Activated naive CD8-positive, alpha-beta T cell treated with anti-CD3 and anti-CD28 coated beads, Interleukin-2, amount 10 ng/mL, durations not matched to agents 7 days and 5 days (primary cell): ENCODE data around the gene OR10A3. TPM values are rescaled to one million over a fixed set of nuclear protein-coding genes. Genes with fewer than 3 reads are reported as not detected.
"Not testable (repeated sequence)": the region's sequence is repeated elsewhere in the genome, so short reads cannot be mapped to it uniquely, and the experiment has no call there.

Experiments used
- ATAC-seq: fragments of 150-1000 bp; cut with Tn5 transposase; one replicate; pipeline ENCODE4 v1.10.0; 2021; ENCODE audit warnings: low read depth, moderate library complexity
- POLR2A ChIA-PET: fragments of 350-600 bp; sonication (Branson Sonifier 250); formaldehyde crosslinking; loops from one replicate; lab custom pipeline; 2021; ENCODE audit warnings: antibody characterized with exemption; lab: Charles Lee
- DNase-seq: peaks from one replicate; pipeline ENCODE4 v3.0.0; 2021
- H3K27ac Mint-ChIP-seq: one replicate; pipeline ENCODE4 v1.8.0; 2022; ENCODE audit warnings: mild to moderate bottlenecking, mixed read lengths
- H3K27me3 Mint-ChIP-seq: one replicate; pipeline ENCODE4 v1.8.0; 2022; ENCODE audit warnings: mild to moderate bottlenecking, moderate library complexity, mixed read lengths
- H3K36me3 Mint-ChIP-seq: one replicate; pipeline ENCODE4 v1.8.0; 2021; ENCODE audit warnings: mild to moderate bottlenecking, mixed read lengths
- H3K4me1 Mint-ChIP-seq: one replicate; pipeline ENCODE4 v1.8.0; 2021; ENCODE audit warnings: mixed read lengths
- H3K4me3 Mint-ChIP-seq: one replicate; pipeline ENCODE4 v1.8.0; 2022; ENCODE audit warnings: mild to moderate bottlenecking, moderate library complexity, mixed read lengths
- H3K9me3 Mint-ChIP-seq: one replicate; pipeline ENCODE4 v1.8.0; 2021; ENCODE audit warnings: mixed read lengths
- total RNA-seq, 2 experiments: library from RNA; stranded (reverse); gene quantifications; one replicate each; pipeline ENCODE4 v1.2.3, GENCODE V29; 2021

Gene OR10A3, protein sequence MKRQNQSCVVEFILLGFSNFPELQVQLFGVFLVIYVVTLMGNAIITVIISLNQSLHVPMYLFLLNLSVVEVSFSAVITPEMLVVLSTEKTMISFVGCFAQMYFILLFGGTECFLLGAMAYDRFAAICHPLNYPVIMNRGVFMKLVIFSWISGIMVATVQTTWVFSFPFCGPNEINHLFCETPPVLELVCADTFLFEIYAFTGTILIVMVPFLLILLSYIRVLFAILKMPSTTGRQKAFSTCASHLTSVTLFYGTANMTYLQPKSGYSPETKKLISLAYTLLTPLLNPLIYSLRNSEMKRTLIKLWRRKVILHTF
- not detected for total RNA-seq

- peaks cover 6% of the 10 kb centered on the region for H3K27me3 Mint-ChIP-seq
- POLR2A ChIA-PET, result no interaction called here
- no peak within 1 kb of the TSS for H3K27ac Mint-ChIP-seq
- DNase-seq (no peak), ATAC-seq (no peak)
- H3K4me1 Mint-ChIP-seq, result no peaks in the 10 kb centered on the region
- H3K36me3 Mint-ChIP-seq, result no peaks in the 10 kb centered on the region
- peaks cover 4% of the 10 kb centered on the region for H3K9me3 Mint-ChIP-seq
- H3K4me3 Mint-ChIP-seq, result no peak within 1 kb of the TSS
Measured at GRCh38 chr11:7941608-7942007, at the start of gene OR10A3. Gene OR10A3 (minus strand): TSS chr11:7941708. CDS start chr11:7939520, 2,188 bp downstream.

GRCh38 chr11:7987560-7987883, 46.0 kb upstream of the OR10A3 start:
- not testable (repeated sequence) for ATAC-seq, H3K9me3 Mint-ChIP-seq, H3K27me3 Mint-ChIP-seq, H3K36me3 Mint-ChIP-seq, DNase-seq
- POLR2A ChIA-PET, result interaction anchor here (0.8 to 1.6 kb wide), 6 partner anchors 10 to 695 kb away, joined by 3 to 6 read pairs (median 4); partner anchors contain the start of genes RPL27A and TRIM66
- Mint-ChIP-seq H3K4me3 (peak overlapping the region; percentile 93), H3K27ac (peak overlapping the region; percentile 95), H3K4me1 (peaks cover 30% of the 10 kb centered on the region)

GRCh38 chr11:7986768-7987559, 45.5 kb upstream of the OR10A3 start, which contains the start of gene EIF3F:
Gene EIF3F (plus strand): TSS chr11:7987337. CDS start chr11:7987353, 16 bp downstream.
- no peaks in the 10 kb centered on the region for H3K9me3 Mint-ChIP-seq
- ATAC-seq, result peak; percentile 99
- H3K27me3 Mint-ChIP-seq, result no peaks in the 10 kb centered on the region

GRCh38 chr11:7983832-7984590, 42.5 kb upstream of the OR10A3 start:
- no peaks in the 10 kb centered on the region for H3K9me3 Mint-ChIP-seq
- H3K4me1 Mint-ChIP-seq, result peaks cover 19% of the 10 kb centered on the region
- POLR2A ChIA-PET, result no interaction called here
- DNase-seq (no peak), ATAC-seq (no peak)
- no peak overlapping the region for H3K27ac Mint-ChIP-seq
- no peak overlapping the region for H3K4me3 Mint-ChIP-seq
- no peaks in the 10 kb centered on the region for H3K27me3 Mint-ChIP-seq
- H3K36me3 Mint-ChIP-seq, result peaks cover 2% of the 10 kb centered on the region

More at GRCh38 chr11:7986768-7987559, 45.5 kb upstream of the OR10A3 start, which contains the start of gene EIF3F:
- DNase-seq, result peak; percentile 77
- Mint-ChIP-seq H3K4me1 (peaks cover 30% of the 10 kb centered on the region), H3K36me3 (peaks cover 6% of the 10 kb centered on the region), H3K4me3 (peak within 1 kb of the TSS; percentile 93), H3K27ac (peak within 1 kb of the TSS; percentile 95)
- POLR2A ChIA-PET, result interaction anchor here (0.8 to 1.6 kb wide), 6 partner anchors 9 to 695 kb away, joined by 3 to 6 read pairs (median 4); partner anchors contain the start of genes RPL27A and TRIM66

GRCh38 chr11:7982582-7983119, 41.1 kb upstream of the OR10A3 start:
- no peak overlapping the region for H3K4me3 Mint-ChIP-seq
- POLR2A ChIA-PET, result no interaction called here
- no peak overlapping the region for H3K27ac Mint-ChIP-seq
- H3K9me3 Mint-ChIP-seq, result no peaks in the 10 kb centered on the region
- DNase-seq (no peak), ATAC-seq (no peak)
- peaks cover 10% of the 10 kb centered on the region for H3K4me1 Mint-ChIP-seq
- H3K36me3 Mint-ChIP-seq, result no peaks in the 10 kb centered on the region
- H3K27me3 Mint-ChIP-seq, result no peaks in the 10 kb centered on the region

DNA sequence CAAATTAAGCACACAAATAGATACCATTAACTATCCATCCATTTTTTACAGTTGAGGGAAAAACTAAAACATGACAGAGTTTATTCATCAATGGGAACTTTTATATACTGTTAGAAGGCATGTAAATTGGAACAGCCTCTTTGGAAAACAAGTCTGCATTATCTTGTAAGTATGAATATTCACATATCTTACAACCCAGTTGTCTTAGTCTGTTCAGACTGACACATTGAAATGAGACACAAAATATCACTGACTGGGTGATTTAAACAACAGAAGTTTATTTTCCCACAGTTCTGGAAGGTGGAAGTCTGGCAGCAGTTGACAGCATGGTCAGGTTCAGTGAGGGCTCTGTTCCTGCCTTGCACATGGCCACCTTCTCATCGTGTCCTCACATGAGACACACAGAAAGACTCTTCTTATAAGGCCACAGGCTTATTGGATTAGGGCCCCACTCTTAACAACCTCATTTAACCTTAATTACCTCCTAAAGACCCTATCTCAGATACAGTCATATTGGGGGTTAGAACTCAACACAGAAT, 40.2 kb upstream of the OR10A3 start:
- DNase-seq (no peak), ATAC-seq (no peak)
- no peaks in the 10 kb centered on the region for H3K36me3 Mint-ChIP-seq

GRCh38 chr11:7977232-7977917, 35.9 kb upstream of the OR10A3 start:
- Mint-ChIP-seq H3K36me3 (no peaks in the 10 kb centered on the region), H3K4me3 (peak overlapping the region; percentile 51), H3K9me3 (no peaks in the 10 kb centered on the region), H3K27ac (no peak overlapping the region), H3K4me1 (peaks cover 1% of the 10 kb centered on the region), H3K27me3 (no peaks in the 10 kb centered on the region)
- POLR2A ChIA-PET, result interaction anchor here (2.2 kb wide), 1 partner anchor 10 kb away, joined by 6 read pairs; the partner anchor contains the start of gene EIF3F
- DNase-seq (no peak), ATAC-seq (no peak)

More for the DNA sequence above, 40.2 kb upstream of the OR10A3 start:
- Mint-ChIP-seq H3K9me3 (no peaks in the 10 kb centered on the region), H3K4me3 (no peak overlapping the region), H3K27me3 (no peaks in the 10 kb centered on the region), H3K4me1 (peaks cover 7% of the 10 kb centered on the region), H3K27ac (no peak overlapping the region)
- POLR2A ChIA-PET, result no interaction called here

DNA sequence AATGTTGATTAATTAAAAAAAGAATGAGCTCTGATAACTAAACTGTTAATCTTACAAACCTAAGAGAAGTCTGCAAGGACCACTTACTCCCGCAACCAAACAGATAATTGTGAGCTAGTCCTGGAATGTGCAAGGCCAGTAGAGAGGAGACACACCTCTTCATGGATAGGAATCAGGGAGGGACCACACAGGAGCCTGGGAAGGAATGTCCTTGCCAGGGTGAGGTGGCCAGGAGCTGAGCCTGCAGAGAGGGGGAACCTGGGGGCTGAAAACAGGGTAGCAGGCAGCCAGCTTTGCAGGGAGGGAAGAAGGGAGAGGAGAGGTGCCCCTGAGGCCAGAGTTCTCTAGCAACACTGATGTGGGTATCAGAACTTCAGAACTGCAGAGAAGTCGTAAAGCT, 33.2 kb upstream of the OR10A3 start:
- POLR2A ChIA-PET, result no interaction called here
- DNase-seq (no peak), ATAC-seq (no peak)
- Mint-ChIP-seq H3K27ac (no peak overlapping the region), H3K36me3 (no peaks in the 10 kb centered on the region), H3K4me3 (no peak overlapping the region), H3K4me1 (no peaks in the 10 kb centered on the region), H3K9me3 (no peaks in the 10 kb centered on the region), H3K27me3 (peaks cover 3% of the 10 kb centered on the region)

GRCh38 chr11:7973011-7973410, 31.5 kb upstream of the OR10A3 start:
- Mint-ChIP-seq H3K9me3 (no peaks in the 10 kb centered on the region), H3K27ac (no peak overlapping the region), H3K4me1 (no peaks in the 10 kb centered on the region), H3K4me3 (no peak overlapping the region), H3K36me3 (no peaks in the 10 kb centered on the region), H3K27me3 (peaks cover 7% of the 10 kb centered on the region)
- POLR2A ChIA-PET, result no interaction called here
- ATAC-seq (no peak), DNase-seq (no peak)

DNA sequence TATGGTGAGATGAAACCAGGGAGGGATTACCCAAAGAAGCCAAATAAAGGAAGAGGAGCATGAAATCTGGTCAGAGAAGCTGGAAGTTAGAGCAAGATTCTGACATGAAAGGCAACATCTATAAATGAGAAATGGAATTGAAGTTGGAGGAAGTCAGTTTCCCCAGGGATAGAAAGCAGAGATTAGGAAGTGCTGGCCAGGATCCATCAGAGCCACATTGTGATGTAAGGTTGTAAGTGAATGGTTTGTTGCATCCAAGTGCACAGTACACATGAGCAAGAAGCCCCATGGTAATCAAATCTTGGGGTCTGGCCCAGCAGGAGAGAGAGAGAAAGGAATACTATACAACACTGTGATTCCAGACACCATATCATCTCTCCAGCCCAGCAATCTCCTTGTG, 30.3 kb upstream of the OR10A3 start:
- no peak for DNase-seq
- ATAC-seq, result no peak
- no peak overlapping the region for H3K27ac Mint-ChIP-seq
- H3K36me3 Mint-ChIP-seq, result no peaks in the 10 kb centered on the region
- POLR2A ChIA-PET, result no interaction called here
- no peaks in the 10 kb centered on the region for H3K4me1 Mint-ChIP-seq
- H3K9me3 Mint-ChIP-seq, result no peaks in the 10 kb centered on the region
- H3K27me3 Mint-ChIP-seq, result peaks cover 10% of the 10 kb centered on the region
- no peak overlapping the region for H3K4me3 Mint-ChIP-seq

GRCh38 chr11:7969756-7970646, 28.5 kb upstream of the OR10A3 start:
- Mint-ChIP-seq H3K4me3 (no peak overlapping the region), H3K27ac (no peak overlapping the region), H3K9me3 (no peaks in the 10 kb centered on the region), H3K27me3 (peaks cover 10% of the 10 kb centered on the region), H3K36me3 (no peaks in the 10 kb centered on the region), H3K4me1 (no peaks in the 10 kb centered on the region)
- ATAC-seq (no peak), DNase-seq (no peak)
- POLR2A ChIA-PET, result no interaction called here
